NCI-H2029 (cell line): ENCODE results near the gene TSPAN32.

ENCODE experiments used
- DNase-seq: peaks from one replicate; lab custom pipeline; 2025; lab: John Stamatoyannopoulos, UW

TSPAN32 gene

DNA sequence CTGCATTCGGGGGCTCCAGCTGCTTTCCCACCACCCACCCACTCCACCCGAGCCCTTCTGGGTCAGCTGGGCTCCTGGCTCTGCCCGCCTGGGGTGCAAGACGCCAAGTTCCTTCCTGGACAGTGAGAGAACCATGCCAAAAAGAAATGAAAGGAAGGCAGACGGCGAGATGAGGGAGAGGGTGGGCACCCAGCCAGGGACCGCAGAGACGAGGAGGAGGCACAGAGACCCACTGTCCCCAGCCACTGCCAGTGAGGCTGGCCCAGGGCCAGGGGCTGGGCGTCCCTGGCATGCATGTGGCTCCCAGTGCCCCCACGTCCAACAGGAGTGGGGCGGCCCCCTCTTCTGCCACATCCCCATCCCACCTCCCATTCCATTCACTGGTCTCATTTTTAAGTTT, 64.5 kb downstream of the TSPAN32 start:
- no peak for DNase-seq

DNA sequence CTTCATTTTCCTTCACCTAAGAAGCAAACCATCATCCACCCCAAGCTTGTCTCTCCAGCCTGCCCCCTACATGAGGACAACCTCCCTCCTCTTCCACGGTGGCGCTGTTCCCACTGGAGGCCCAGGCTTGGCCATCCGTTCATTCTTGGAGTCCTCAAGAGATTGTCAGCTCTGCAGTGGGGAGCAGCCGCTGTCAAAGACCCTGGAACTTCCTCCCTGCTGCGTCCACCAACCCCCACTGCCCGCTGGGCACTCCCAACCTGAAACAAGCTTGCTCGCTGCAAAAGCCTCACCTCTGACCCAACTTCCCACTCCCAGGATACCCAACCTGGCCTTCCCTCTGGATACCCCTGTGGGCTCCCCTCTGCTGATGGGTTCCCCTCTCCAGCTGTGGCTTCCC, 64.9 kb downstream of the TSPAN32 start:
- DNase-seq: no peak

DNA sequence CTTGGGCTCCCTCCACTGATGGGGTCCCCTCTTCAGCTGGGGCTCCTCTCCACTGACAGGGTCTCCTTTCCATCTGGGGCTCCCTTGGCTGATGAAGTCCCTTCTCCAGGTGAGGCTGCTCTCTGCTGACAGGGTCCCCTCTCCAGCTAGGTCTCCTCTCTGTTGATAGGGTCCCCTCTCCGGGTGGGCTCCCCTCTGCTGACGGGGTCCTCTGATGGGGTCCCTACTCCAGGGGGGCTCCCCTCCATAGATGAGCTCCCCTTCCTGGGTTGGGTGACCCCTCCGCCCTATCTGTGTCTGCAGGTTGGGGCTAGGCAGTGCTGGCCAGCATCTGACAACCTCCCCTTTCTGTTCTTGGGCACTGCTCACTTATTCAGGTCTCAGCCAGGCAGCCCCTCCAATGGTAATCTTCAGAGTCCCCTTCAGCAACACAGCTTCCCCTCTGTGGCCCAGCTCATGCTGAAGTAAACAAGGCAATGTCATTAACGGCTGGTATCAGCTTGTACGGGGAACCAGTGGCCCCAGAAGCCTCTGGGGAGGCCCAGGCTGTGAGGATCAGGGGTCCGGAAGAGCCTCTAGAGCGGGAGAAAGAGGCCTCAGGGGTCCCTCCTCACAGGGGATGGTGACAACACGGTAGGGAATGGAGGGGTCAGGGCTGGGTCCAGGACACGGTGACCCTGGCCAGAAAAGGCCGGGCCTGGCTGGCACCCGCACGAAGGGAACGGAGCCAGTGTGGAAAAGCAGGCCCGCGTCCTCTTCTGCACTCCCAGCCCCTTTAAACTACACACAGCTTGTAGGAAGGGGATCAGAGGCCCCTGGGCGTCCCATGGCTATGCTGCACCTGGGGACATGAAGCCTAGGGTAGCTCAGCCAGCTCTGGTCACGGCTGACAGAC, 65.7 kb downstream of the TSPAN32 start:
- no peak for DNase-seq
